Activated naive CD4-positive, alpha-beta T cell treated with anti-CD3 and anti-CD28 coated beads for 36 hours (primary cell): Measurements from ENCODE around the gene SLAMF8. TPM values are rescaled to one million over a fixed set of nuclear protein-coding genes. Genes with fewer than 3 reads are reported as not detected.

ENCODE experiments used
- CTCF ChIA-PET: fragments of 350-600 bp; sonication (Branson Sonifier 250); formaldehyde crosslinking; loops from one replicate; lab custom pipeline; 2021; ENCODE audit warnings: antibody characterized with exemption; lab: Charles Lee
- DNase-seq: peaks from one replicate; pipeline ENCODE4 v3.0.0-alpha.2; 2020
- H3K27ac Mint-ChIP-seq: one replicate; pipeline ENCODE4 v1.8.0; 2021; ENCODE audit warnings: mild to moderate bottlenecking, mixed read lengths
- H3K27me3 Mint-ChIP-seq: one replicate; pipeline ENCODE4 v1.8.0; 2021; ENCODE audit warnings: low read depth, mixed read lengths
- H3K36me3 Mint-ChIP-seq: one replicate; pipeline ENCODE4 v1.8.0; 2021; ENCODE audit warnings: low read depth, mixed read lengths
- H3K4me1 Mint-ChIP-seq: one replicate; pipeline ENCODE4 v1.8.0; 2021; ENCODE audit warnings: low read depth, mixed read lengths
- H3K4me3 Mint-ChIP-seq: one replicate; pipeline ENCODE4 v1.8.0; 2021; ENCODE audit warnings: mild to moderate bottlenecking, moderate library complexity, mixed read lengths
- H3K9me3 Mint-ChIP-seq: one replicate; pipeline ENCODE4 v1.8.0; 2021; ENCODE audit warnings: mixed read lengths
- intact Hi-C: fragments of 100-400 bp; cut with micrococcal nuclease; formaldehyde crosslinking; loops from one replicate; pipeline ENCODE4 v1.15.1; 2023
- total RNA-seq, 2 experiments: library from RNA; stranded (reverse); gene quantifications; one replicate each; pipeline ENCODE4 v1.2.3, GENCODE V29; 2021

SLAMF8 gene
- total RNA-seq, 2 experiments from 2014 or later, result 0.19 TPM; not detected in 1

DNA sequence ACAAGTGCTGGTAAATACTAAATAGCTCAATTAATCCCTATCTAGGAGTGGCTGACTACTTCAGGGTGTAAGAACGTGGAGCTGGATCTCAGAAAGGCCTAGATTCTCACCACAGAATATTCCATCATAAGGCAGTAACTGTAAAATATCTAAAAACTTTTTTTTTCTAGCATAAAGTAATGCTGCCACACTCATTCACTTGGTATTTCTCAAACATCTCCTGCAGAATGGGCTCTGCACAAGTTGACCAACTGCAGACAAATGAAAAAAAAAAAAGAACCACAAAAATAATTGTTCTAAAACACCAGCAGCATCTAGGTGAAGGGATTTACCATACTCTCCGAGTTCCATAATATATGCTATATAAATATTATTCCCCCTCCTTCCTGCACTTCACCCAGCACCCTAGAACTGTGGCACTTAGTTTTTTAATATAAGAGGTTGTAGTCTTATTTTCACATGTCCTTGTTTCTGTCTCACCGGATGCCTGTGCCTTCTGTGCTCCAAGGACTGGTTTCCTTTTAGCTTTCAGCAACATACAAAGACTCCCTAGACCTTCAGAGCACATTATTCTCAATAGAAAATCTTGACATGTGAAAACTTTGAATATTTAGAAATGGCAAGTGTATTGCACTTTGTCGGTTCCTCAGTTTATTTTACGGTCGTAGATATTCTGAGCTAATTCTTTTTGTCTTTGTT, 26.9 kb downstream of the SLAMF8 start:
- intact Hi-C loops, result loop anchor here (1.0 to 2.0 kb wide), 5 partner anchors 37 to 73 kb away; partner anchors contain the start of genes DUSP23 and TAGLN2
- Mint-ChIP-seq H3K27me3 (no peaks in the 10 kb centered on the region), H3K36me3 (no peaks in the 10 kb centered on the region), H3K4me3 (peak overlapping the region; percentile 81), H3K4me1 (peaks cover 10% of the 10 kb centered on the region), H3K27ac (peak overlapping the region; percentile 37), H3K9me3 (no peaks in the 10 kb centered on the region)
- DNase-seq, result no peak
- CTCF ChIA-PET, result interaction anchor here (0.6 to 3.3 kb wide), 4 partner anchors 37 to 85 kb away, joined by 3 to 17 read pairs (median 4); partner anchors contain the start of gene DUSP23

DNA sequence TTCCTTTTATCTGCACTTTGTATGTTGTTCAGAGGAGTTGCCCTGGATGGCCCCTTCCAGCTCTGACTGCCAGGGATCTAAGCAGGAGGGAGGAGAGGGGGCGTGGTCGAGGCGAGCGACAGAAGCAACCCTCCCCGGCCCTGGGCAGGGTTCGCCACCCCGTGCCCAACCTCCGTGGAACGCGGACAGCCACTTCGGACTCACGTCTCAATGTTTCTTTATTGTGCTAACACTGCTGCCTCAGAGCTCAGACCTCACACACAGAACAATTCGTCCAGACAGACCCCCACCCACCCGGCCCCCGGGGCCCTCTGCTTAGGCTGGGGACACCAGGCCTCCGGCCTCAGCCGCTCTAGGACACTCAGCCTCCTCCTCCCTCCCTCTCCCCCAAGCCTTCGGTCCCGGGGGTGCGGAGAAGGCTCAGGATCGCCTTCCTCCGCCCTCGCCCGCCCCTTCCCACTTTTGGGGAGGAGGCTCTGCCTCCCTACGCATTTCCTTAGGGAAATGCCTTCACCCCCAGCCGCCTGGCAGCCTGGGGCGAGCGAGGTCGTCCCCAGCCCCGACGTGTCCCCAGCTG, 27.5 kb downstream of the SLAMF8 start:
- Mint-ChIP-seq H3K27me3 (no peaks in the 10 kb centered on the region), H3K4me3 (peak overlapping the region; percentile 81), H3K9me3 (no peaks in the 10 kb centered on the region), H3K27ac (peak overlapping the region; percentile 37), H3K4me1 (peaks cover 10% of the 10 kb centered on the region), H3K36me3 (no peaks in the 10 kb centered on the region)
- CTCF ChIA-PET, result interaction anchor here (0.6 to 3.3 kb wide), 4 partner anchors 37 to 85 kb away, joined by 3 to 17 read pairs (median 4); partner anchors contain the start of gene DUSP23
- DNase-seq, result peak; percentile 28
- intact Hi-C loops, result loop anchor here (1.0 to 2.0 kb wide), 5 partner anchors 37 to 74 kb away; partner anchors contain the start of genes DUSP23 and TAGLN2

DNA sequence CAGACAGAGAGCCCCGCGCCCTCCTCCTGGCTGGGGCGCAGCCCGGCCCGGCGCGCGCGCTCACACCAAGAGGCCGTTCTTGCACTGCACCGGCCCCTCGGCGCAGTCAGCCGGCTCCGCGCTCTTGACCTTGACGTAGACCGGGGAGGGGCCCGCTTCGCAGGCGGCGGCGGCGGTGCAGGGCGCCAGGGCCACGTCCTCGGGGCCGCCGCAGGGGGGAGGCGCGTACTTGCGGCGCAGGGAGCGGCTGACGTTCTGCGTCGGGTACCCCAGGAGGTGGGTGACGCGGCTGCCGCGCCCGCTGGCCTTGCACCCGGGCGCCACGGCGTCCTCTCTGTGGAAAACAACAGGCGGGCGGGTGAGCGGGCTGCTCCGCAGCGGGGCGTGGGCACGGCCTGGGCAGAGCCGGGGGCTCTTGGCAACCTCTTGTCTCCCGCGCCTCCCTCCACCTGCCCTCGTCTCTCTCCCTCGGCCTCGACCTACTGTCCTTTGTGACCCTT, 28.1 kb downstream of the SLAMF8 start:
- Mint-ChIP-seq H3K36me3 (no peaks in the 10 kb centered on the region), H3K27me3 (no peaks in the 10 kb centered on the region), H3K27ac (no peak overlapping the region), H3K4me3 (peak overlapping the region; percentile 81), H3K4me1 (peaks cover 10% of the 10 kb centered on the region), H3K9me3 (no peaks in the 10 kb centered on the region)
- intact Hi-C loops, result loop anchor here (1.0 to 2.0 kb wide), 5 partner anchors 36 to 74 kb away; partner anchors contain the start of genes DUSP23 and TAGLN2
- DNase-seq, result peak; percentile 73
- CTCF ChIA-PET, result interaction anchor here (1.0 to 3.3 kb wide), 2 partner anchors 36 to 56 kb away, joined by 3 to 17 read pairs; no protein-coding TSS in a partner anchor

- Mint-ChIP-seq H3K4me1 (peaks cover 10% of the 10 kb centered on the region), H3K4me3 (peak overlapping the region; percentile 81), H3K9me3 (no peaks in the 10 kb centered on the region), H3K27me3 (no peaks in the 10 kb centered on the region), H3K27ac (no peak overlapping the region), H3K36me3 (no peaks in the 10 kb centered on the region)
- DNase-seq, result no peak
- intact Hi-C loops, result loop anchor here (2.0 kb wide), 2 partner anchors 35 to 57 kb away; no protein-coding TSS in a partner anchor
- CTCF ChIA-PET, result interaction anchor here (1.0 kb wide), 1 partner anchor 35 kb away, joined by 3 read pairs; no protein-coding TSS in a partner anchor
These were observed 29.0 kb downstream of the SLAMF8 start for GRCh38 chr1:159855709-159856108.

DNA sequence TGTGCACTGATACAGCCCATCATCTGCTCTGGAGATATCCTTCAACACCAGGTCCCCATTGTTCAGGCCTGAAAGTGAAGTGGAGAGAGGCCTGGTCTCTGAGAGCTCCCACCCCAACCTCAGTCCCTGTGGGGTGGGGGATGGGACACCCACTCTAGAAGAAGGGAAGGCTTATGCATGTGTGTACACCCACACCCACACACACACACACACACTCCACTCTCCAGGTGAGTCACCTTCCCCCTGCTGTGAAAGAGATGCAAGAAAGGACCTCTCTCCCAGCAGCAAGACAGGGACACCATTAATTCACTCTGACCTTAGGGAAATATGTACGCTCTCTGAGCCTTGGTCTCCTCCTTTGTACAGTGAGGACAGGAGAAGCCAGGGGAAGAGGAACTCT, 29.9 kb downstream of the SLAMF8 start:
- Mint-ChIP-seq H3K4me1 (peaks cover 10% of the 10 kb centered on the region), H3K4me3 (no peak overlapping the region), H3K9me3 (no peaks in the 10 kb centered on the region), H3K27ac (no peak overlapping the region), H3K36me3 (no peaks in the 10 kb centered on the region), H3K27me3 (no peaks in the 10 kb centered on the region)
- CTCF ChIA-PET, result interaction anchor here (1.1 to 1.7 kb wide), 3 partner anchors 36 to 57 kb away, joined by 3 to 5 read pairs (median 3); no protein-coding TSS in a partner anchor
- intact Hi-C loops, result no loop called here
- DNase-seq, result no peak

DNA sequence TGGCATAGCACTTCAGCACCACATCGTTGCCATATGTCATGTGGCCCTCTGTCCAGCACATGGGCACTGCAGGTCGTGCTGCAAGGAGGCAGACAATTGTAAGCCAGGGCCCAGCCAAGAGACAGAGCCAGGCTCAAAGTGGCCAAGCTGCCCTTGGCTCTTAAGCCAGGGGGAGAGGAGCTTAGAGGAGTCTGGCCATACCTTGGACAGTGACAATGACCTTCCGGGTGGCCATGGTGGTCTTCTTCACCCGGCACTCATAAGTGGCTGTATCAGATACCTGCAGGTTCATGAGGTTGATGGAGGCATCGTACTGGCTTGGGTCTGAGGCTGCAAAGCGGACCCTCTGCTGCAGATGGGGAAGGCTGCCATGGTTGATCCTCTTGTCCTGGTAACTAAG, 31.2 kb downstream of the SLAMF8 start:
- intact Hi-C loops, result no loop called here
- DNase-seq, result no peak
- Mint-ChIP-seq H3K4me1 (peaks cover 10% of the 10 kb centered on the region), H3K4me3 (no peak overlapping the region), H3K36me3 (no peaks in the 10 kb centered on the region), H3K27ac (no peak overlapping the region), H3K27me3 (no peaks in the 10 kb centered on the region), H3K9me3 (no peaks in the 10 kb centered on the region)
- CTCF ChIA-PET, result interaction anchor here (1.7 kb wide), 1 partner anchor 35 kb away, joined by 5 read pairs; no protein-coding TSS in a partner anchor

DNA sequence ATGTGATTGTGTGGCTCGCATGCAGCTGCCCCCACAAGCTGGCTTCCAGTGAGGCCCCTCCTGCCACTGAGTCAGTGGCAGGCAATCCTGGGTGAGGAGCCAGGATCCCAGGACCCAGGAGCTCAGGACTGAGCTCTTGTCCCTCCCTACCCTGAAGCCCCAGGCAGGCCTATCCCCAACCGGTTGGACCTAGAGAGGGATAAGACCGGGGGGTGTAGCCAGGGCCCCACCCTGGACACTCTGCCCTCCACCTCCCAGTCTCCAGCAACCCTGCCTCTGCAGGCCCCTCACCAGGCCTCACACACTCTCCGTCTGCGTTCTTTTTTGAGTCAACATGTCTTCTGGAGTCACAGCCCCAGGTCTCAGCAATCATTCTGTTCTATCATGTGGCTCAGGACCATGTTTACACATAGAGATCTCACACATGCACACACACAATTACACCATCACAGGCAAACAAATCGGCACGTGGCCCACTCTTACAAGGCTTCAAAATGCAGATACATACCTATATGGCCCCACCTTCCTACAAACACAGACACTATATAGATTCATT, 33.2 kb downstream of the SLAMF8 start:
- H3K27ac Mint-ChIP-seq, result no peak overlapping the region
- H3K36me3 Mint-ChIP-seq, result no peaks in the 10 kb centered on the region
- DNase-seq, result no peak
- no peak overlapping the region for H3K4me3 Mint-ChIP-seq
- CTCF ChIA-PET, result interaction anchor here (0.8 kb wide), 1 partner anchor 32 kb away, joined by 3 read pairs; no protein-coding TSS in a partner anchor
- no peaks in the 10 kb centered on the region for H3K27me3 Mint-ChIP-seq
- intact Hi-C loops, result no loop called here
- peaks cover 3% of the 10 kb centered on the region for H3K4me1 Mint-ChIP-seq
- H3K9me3 Mint-ChIP-seq, result no peaks in the 10 kb centered on the region

DNA sequence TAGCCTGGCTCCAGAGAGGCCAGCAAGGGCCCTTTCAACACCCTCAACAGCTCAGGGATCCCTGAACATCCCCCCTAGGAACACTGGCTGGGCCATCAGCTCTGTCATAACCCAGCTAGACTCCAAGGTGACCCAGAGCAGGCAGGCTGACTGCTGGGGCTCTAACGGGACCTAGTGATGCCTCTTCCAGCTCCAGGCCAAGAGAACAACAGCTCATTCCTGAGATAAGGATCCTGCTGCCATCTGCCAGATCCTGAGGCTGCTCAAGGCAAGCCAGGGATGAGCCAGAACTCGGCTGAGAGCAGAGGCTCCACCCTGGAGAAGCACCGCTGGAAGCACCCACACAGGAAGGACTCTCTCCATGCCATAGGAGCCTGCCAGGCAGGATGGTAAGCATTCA, 33.8 kb downstream of the SLAMF8 start:
- DNase-seq, result no peak
- Mint-ChIP-seq H3K4me3 (no peak overlapping the region), H3K4me1 (no peaks in the 10 kb centered on the region), H3K9me3 (no peaks in the 10 kb centered on the region), H3K27me3 (no peaks in the 10 kb centered on the region), H3K36me3 (no peaks in the 10 kb centered on the region), H3K27ac (no peak overlapping the region)
- intact Hi-C loops, result no loop called here
- CTCF ChIA-PET, result interaction anchor here (0.8 kb wide), 1 partner anchor 32 kb away, joined by 3 read pairs; no protein-coding TSS in a partner anchor

GRCh38 chr1:159861218-159861617, 34.5 kb downstream of the SLAMF8 start:
- no peaks in the 10 kb centered on the region for H3K9me3 Mint-ChIP-seq
- no peak overlapping the region for H3K27ac Mint-ChIP-seq
- H3K27me3 Mint-ChIP-seq, result no peaks in the 10 kb centered on the region
- DNase-seq, result no peak
- H3K4me3 Mint-ChIP-seq, result no peak overlapping the region
- peaks cover 3% of the 10 kb centered on the region for H3K4me1 Mint-ChIP-seq
- intact Hi-C loops, result no loop called here
- CTCF ChIA-PET, result interaction anchor here (0.6 to 1.1 kb wide), 2 partner anchors 31 to 51 kb away, joined by 3 to 9 read pairs; no protein-coding TSS in a partner anchor
- H3K36me3 Mint-ChIP-seq, result no peaks in the 10 kb centered on the region

DNA sequence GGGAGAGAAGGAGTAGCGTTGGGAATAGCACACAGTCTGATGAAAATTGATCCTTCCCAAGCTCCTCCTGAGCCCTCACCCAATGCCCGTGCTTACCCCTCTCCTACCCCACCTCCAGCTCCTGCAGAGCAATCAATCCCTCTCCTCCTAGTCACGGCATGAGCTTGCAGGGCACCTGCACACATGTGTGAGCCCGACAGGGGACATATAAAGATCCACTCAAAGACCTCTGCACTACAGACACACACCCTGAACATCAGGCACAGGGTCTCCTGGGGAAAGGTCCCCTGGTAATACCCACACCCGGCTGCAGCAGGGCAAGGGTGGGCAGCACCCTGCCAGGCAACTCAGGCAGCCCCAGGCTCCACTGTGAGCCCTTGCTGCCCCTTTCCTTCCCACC, 35.4 kb downstream of the SLAMF8 start:
- H3K9me3 Mint-ChIP-seq, result no peaks in the 10 kb centered on the region
- intact Hi-C loops, result no loop called here
- H3K4me3 Mint-ChIP-seq, result no peak overlapping the region
- H3K27me3 Mint-ChIP-seq, result no peaks in the 10 kb centered on the region
- peaks cover 11% of the 10 kb centered on the region for H3K4me1 Mint-ChIP-seq
- H3K36me3 Mint-ChIP-seq, result no peaks in the 10 kb centered on the region
- CTCF ChIA-PET, result interaction anchor here (1.1 kb wide), 1 partner anchor 31 kb away, joined by 3 read pairs; no protein-coding TSS in a partner anchor
- no peak overlapping the region for H3K27ac Mint-ChIP-seq
- no peak for DNase-seq

GRCh38 chr1:159862557-159862956, 35.9 kb downstream of the SLAMF8 start, which contains the start of gene VSIG8:
TSS of gene VSIG8 (minus strand) at chr1:159862657. CDS start at chr1:159862521, 136 bp downstream.
- Mint-ChIP-seq H3K4me1 (peaks cover 12% of the 10 kb centered on the region), H3K27ac (no peak within 1 kb of the TSS), H3K36me3 (no peaks in the 10 kb centered on the region), H3K27me3 (no peaks in the 10 kb centered on the region), H3K9me3 (no peaks in the 10 kb centered on the region), H3K4me3 (no peak within 1 kb of the TSS)
- intact Hi-C loops, result no loop called here
- CTCF ChIA-PET, result interaction anchor here (1.1 kb wide), 1 partner anchor 30 kb away, joined by 3 read pairs; no protein-coding TSS in a partner anchor
- DNase-seq, result no peak
